Activated T-helper 1 cell treated with Interleukin-2 at 50 U/mL for 16 hours (primary cell): ENCODE measurements around the gene ZFYVE27.

Experiments used
- DNase-seq: peaks from one replicate; pipeline ENCODE4 v3.0.0-alpha.2; 2020; ENCODE audit warnings: low read depth

ZFYVE27 gene

DNA sequence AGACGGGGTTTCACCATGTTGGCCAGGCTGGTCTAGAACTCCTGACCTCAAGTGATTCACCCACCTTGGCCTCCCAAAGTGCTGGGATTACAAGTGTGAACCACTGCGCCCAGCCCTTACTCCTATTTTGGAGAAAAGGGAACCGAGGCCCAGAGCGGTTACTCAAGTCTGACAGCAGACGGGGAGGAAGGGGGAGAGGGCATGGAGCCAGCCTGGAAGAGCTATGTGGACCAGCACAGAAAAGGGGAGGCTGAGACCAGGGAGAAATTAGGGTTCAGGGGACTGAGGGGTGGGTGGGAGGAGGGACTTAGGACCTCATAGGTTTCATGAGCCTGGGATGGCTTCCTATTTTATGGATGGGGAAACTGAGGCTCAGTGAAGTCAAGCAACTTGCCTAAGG, 33.3 kb downstream of the ZFYVE27 start:
- DNase-seq = no peak

GRCh38 chr10:97771055-97771891, 34.3 kb downstream of the ZFYVE27 start:
- DNase-seq = no peak

DNA sequence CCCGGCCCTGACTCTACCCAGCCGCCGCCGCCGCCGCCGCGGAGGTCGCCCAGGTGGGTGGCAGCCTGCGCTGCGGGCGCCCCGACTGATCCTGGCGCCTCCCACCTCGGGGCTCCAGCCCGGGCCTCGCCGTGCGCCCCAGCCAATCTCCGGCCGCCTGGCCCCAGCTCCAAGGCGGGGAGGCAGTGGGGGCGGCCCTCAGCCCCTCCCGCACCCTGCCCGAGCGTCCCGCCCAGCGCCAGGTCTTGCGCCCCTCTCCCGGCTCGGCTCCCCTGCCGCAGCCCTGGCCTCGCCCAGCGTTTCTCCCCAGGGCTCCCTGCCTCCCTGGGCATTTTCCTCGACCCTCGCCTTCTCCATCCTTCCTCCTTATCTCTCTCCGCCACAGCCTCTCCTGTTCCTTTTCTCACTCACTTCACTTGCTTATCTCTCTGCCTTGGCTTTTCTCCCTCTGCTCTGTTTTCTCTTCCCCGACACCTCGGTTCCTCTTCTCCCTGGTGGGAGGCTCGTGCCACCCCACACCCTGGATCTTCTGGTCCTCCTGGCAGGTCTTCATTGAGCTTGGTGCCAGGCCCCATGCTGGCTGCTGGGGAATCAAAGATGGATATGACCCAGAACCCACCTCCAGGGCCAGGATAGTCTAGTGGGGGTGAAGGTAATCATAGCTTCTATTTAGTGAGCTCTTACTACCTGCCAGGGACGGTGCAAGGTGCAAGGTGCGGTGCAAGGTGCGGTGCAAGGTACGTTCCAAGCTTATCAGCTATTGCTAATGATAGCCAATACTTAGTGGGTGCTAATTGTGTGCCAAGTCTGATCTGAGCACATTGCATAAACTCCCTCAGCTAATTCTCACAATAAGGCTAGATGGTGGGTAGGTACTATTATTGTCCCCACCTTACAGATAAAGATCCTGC, 35.2 kb downstream of the ZFYVE27 start, which contains the start of gene SFRP5:
TSS of gene SFRP5 (minus strand) at position 87 of the 911 bp plus-strand sequence. CDS start 166 bp downstream, outside the sequence.
- DNase-seq = no peak

GRCh38 chr10:97773096-97773495, 36.2 kb downstream of the ZFYVE27 start:
- no peak for DNase-seq

GRCh38 chr10:97774811-97775294, 37.9 kb downstream of the ZFYVE27 start:
- DNase-seq = no peak

DNA sequence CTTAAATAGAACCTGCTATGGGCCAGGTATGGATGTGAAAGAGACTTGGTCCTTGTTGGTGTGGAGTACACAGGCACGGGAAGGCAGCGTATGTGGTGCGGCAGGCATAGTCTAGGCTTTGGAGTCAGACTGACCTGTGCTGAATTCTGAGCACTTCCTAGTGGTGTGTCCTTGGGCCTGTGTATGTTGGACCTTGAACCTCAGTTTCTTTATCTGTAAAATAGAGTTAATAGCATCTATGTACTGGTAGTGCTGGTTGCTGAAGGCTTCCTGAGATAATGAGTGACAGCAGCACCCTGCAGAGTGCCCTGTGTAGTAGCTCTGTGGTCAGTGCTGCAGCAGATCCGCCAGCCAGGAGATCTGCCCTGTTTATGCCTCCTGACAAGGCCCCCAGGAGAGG, 40.2 kb downstream of the ZFYVE27 start:
- no peak for DNase-seq

DNA sequence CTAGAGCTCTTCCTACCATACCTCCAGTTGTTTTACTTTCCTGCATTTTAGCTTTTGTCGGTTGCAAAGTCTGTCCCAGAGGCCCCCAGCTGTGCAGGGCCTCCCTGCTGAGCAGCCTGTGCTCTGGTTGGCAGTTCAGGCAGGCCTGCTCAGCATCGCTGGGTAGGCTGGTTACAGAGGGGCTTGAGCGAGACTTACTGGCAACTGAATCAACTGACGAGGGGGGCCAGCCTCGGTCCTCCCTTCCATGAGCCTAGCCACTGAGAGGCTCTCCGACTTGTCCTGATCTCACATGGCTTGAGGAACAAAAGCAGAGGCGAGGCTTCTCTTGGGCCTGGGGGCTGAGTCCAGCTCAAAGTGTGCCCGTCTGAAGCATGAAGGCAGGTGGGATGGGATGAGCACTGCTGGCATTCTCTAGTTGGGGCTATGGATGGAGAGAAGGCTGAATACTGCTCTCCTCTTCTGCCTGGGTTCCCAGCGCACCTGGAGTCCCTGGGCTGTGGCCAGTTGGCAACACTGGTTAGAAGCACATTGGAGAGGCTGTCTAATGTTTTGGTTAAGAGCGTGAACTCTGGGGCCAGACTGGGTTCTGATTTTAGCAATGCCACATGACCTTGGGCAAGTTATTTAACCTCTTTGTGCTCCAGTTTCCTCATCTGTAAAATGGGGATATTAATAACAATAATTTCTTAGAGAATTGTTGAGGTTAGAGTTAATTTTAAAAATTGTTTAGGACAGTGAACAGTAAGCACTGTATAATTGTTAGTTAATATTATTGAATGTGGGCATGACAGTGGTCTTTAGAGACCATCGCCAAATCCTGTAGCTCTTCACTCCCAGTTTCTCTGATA, 41.7 kb downstream of the ZFYVE27 start:
- no peak for DNase-seq

- DNase-seq = no peak
Measured at GRCh38 chr10:97779492-97779891, 42.6 kb downstream of the ZFYVE27 start.

- no peak for DNase-seq
Measured at GRCh38 chr10:97779975-97780374, 43.0 kb downstream of the ZFYVE27 start.

- no peak for DNase-seq
Measured at GRCh38 chr10:97780841-97781617, 44.1 kb downstream of the ZFYVE27 start.

- no peak for DNase-seq
Measured at GRCh38 chr10:97781618-97782331, 44.8 kb downstream of the ZFYVE27 start.

DNA sequence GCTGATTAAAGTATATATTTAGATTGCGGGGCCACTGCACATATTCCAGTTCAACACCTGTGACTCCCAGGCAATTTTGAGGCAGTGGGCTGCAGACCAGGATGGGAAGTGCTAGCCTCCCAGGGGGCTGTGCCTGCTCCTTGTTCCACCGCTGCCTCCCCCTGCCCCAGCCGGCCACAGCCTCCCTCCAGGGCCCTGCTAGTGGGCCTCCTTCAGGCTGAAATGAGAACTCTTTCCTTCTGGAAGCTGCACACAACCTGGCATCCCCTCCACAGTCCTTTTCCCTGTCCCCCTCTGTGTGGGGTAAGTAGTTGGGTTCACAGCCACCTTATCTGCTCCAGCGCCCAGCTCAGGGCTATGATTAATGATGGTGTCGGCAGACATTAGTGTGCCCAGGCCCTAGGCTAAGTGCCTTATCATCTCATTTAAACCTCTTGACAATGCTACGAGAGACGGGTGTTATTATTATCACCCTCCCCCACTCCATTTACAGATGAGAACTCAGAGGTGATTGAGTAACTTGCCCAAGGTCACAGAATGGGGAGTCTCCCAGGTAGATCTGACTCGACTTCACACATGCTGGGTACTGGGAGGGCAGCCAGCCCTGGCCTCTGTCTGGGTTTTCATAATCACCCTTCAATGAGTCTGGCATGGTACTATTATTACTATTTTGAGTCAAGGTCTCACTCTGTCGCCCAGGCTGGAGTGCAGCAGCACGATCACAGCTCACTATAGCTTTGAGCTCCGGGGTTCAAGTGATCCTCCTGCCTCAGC, 45.7 kb downstream of the ZFYVE27 start:
- DNase-seq = no peak

GRCh38 chr10:97784200-97784810, 47.4 kb downstream of the ZFYVE27 start:
- no peak for DNase-seq

DNA sequence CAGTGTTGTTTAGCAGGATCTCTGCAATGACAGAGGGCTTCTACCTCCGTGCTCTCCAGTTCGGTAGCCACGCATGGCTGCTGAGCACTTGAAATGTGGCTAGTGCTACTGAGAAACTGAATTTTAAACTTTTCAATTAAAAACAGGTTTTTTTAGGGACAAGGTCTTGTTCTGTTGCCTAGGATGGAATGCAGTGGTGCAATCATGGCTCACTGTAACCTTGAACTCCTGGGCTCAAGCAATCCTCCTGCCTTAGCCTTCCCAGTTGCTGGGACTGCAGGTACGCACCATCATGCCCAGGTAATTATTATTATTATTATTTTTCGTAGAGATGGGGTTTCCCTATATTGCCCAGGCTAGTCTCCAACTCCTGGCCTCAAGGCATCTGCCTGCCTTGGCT, 48.3 kb downstream of the ZFYVE27 start:
- no peak for DNase-seq

DNA sequence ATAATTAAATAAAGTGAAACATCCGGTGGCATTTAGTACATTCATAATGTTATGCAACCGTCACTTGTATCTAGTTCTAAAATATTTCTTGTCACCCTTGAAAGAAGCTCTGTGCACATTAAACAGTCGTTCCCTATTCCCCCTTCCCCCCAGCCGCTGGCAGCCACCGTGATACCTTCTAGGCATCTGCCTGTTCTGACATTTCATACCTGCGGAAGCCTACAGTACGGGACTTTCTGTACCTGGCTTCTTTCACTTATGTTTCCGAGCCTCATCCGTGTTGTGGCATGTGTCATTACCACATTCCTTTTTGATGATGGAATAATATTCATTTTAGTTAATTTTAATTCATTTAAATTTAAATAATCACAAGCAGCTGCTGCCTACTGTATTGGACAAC, 48.8 kb downstream of the ZFYVE27 start:
- no peak for DNase-seq

DNA sequence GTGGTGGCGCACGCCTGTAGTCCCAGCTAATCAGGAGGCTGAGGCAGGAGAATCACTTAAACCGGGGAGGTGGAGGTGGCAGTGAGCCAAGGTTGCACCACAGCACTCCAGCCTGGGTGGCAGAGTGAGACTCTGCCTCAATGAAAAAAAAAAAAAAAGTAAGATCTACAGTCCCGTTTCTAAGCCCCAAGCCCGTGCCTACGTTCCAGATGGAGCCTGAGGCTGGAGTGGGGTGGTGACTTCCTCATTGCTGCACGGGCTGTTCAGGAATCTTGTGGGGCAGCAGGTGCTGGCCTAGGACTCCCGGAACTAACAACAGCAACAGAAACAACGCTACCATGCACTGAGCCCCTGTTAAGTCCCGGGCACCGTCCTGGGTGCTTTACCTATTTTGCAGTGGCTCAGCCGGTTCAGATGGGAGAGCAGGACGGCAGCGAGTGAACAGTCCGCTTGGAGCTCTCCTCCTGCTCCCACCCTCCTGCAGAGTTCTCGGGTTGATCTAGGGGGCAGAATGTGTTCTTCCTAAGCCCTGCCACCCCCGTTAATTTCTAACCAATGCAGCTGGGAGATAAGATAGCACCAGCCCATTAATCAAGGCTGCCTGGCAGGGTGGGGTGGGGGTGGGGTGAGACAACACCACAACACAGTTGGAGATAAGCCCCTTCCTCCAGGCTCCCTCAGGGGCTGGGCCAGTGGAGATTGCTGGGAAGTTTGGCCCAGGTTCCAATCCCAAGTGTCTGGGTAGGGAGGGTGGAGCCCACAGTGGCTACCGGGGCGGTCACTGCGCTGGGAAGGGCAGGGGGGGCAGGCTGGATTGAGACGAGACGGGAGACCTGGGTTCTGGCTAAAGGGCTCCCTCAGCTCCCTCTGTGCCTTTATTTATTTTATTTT, 51.9 kb downstream of the ZFYVE27 start:
- DNase-seq = no peak

DNA sequence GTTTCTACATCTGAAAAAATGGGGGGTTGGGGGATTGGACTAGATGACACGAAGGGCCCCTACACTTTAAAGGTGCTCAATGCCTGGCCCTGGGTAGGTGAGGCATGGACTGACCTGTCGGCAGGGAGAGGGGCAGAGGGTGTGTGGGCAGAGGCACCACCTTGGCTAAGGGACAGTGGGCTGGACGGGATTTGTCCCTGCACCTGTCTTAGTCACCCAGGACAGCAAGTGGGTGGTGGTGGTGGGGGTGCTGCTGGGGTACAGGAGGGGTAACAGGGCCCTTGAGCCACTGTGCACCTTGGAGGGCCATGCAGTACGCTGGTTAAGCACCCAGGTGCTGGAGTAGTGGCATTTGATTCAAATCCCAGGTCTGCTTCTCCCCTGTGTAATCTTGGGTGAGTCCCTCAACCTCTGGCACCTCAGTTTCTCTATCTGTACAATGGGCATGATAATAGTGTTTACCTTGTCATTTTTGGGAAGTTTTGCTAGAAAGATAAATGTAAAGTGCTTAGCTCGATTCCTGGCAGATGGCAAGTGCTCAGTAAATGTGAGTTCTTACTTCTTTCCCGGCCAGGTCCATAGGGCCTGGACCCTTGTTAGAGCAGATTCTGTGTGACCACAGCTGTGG, 53.0 kb downstream of the ZFYVE27 start:
- DNase-seq = no peak
